Neuron (in vitro differentiated cells): Measurements from ENCODE around the gene FOXP1.

Experiments used
- H2AFZ ChIP-seq: one replicate; pipeline ENCODE4 v1.6.1; 2013; ENCODE audit warnings: low read depth, mild to moderate bottlenecking, inconsistent platforms, low read length, moderate library complexity
- H3K27me3 ChIP-seq: one replicate; pipeline ENCODE4 v1.6.1; 2013; ENCODE audit warnings: low read length; ENCODE audit not compliant: insufficient read depth
- H3K36me3 ChIP-seq: one replicate; pipeline ENCODE4 v1.6.1; 2013; ENCODE audit warnings: low read length; ENCODE audit not compliant: insufficient read depth
- H3K4me1 ChIP-seq: one replicate; pipeline ENCODE4 v1.6.1; 2013; ENCODE audit warnings: low read length; ENCODE audit not compliant: insufficient read depth
- H3K4me3 ChIP-seq: 2 replicates; pipeline ENCODE4 v1.5.1; 2013; ENCODE audit warnings: mild to moderate bottlenecking, low read length, moderate library complexity
- H3K9me3 ChIP-seq: one replicate; pipeline ENCODE4 v1.6.1; 2013; ENCODE audit warnings: low read length

The FOXP1 gene

GRCh38 chr3:71172189-71172588 is 411.3 kb downstream of the FOXP1 start:
- Histone ChIP-seq H3K4me3 (no peak overlapping the region), H3K27me3 (no peaks in the 10 kb centered on the region), H3K36me3 (no peaks in the 10 kb centered on the region), H3K4me1 (peaks cover 25% of the 10 kb centered on the region), H3K9me3 (no peaks in the 10 kb centered on the region), H2AFZ (no peak overlapping the region)

DNA sequence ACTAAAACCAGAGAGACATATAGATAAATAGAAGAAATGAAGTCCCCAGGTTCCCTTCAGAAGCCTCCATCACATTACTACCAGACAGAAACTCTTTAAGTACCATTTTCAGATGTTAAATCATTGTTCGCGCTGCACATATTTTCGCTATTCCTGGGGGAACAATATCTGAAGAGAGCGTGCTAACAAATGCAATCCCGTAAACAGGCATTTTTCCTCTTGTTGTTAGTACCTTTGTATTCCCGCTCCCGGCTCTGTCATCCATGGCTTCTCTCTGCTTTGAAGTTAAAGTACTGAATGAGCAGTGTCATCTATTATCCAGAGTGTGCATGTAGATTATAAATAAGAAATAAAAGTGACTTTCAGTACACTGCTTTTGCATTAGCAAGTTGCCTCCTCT is 412.3 kb downstream of the FOXP1 start:
- no peaks in the 10 kb centered on the region for H3K36me3 ChIP-seq
- peaks cover 25% of the 10 kb centered on the region for H3K4me1 ChIP-seq
- no peaks in the 10 kb centered on the region for H3K9me3 ChIP-seq
- H2AFZ ChIP-seq, result no peak overlapping the region
- no peak overlapping the region for H3K4me3 ChIP-seq
- no peaks in the 10 kb centered on the region for H3K27me3 ChIP-seq

DNA sequence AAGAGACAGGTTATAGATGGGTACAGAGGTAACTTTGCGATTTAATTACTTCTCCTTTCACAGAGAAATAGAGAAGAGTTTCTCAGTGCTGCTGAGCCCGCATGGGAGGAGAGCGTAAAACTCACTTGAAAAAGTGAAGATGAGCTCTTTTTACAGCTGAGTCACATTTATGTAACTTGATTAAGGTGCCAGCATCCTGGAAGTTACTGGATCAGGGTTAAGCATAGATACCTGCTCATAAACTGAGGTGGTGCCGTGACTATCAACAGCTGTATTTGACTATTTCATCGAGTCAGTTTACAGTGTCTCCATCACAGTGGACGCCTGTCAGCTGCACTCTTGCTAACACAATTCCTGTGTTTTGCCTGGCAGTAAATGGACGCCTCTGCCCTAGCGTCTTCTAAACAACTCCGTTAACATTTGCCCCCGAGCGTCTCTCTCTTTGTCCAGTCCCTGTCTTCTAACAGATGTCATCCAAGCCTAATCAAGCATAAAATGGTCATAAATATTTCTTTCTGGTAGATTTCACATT is 414.6 kb downstream of the FOXP1 start:
- H3K4me1 ChIP-seq, result peaks cover 25% of the 10 kb centered on the region

DNA sequence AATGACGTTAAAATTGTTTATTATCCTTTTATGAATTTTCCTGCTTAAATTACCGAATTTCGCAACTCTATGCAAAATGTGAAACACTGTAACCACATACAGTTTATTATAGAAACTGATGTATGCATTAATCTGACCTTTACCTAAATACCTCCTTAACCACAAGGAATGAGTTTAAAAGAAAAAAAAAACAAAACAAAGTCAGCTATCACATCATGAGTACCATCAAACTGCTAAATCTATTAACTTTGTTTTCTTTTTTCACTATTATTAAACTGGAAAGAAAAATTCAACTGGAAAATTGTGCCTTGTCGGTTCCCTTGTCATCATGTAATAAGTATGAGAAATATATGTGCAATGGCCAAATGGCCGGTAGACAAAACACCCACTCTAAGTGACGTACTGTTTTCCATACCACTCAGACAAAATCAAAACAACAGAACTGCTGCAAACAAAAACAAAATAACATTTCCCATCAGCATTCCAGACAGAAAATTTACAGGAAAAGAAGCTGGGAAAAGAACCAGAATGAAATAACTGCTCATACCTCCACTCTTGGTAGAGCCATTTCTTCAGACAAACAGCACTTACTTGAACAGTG is 415.3 kb downstream of the FOXP1 start:
- H3K9me3 ChIP-seq, result no peaks in the 10 kb centered on the region
- H3K4me1 ChIP-seq, result peaks cover 25% of the 10 kb centered on the region
- no peak overlapping the region for H2AFZ ChIP-seq
- H3K27me3 ChIP-seq, result no peaks in the 10 kb centered on the region
- H3K36me3 ChIP-seq, result no peaks in the 10 kb centered on the region
- H3K4me3 ChIP-seq, result no peak overlapping the region

More for the DNA sequence above, 414.6 kb downstream of the FOXP1 start:
- H3K27me3 ChIP-seq, result no peaks in the 10 kb centered on the region
- peak overlapping the region; percentile 55 for H2AFZ ChIP-seq
- H3K9me3 ChIP-seq, result no peaks in the 10 kb centered on the region
- H3K4me3 ChIP-seq, result peak overlapping the region; percentile 8
- no peaks in the 10 kb centered on the region for H3K36me3 ChIP-seq

GRCh38 chr3:71166339-71167240 is 416.9 kb downstream of the FOXP1 start:
- Histone ChIP-seq H3K27me3 (no peaks in the 10 kb centered on the region), H3K4me3 (no peak overlapping the region), H2AFZ (no peak overlapping the region), H3K4me1 (peaks cover 24% of the 10 kb centered on the region), H3K9me3 (no peaks in the 10 kb centered on the region), H3K36me3 (no peaks in the 10 kb centered on the region)

GRCh38 chr3:71164881-71165280 is 418.6 kb downstream of the FOXP1 start:
- H3K4me3 ChIP-seq, result no peak overlapping the region
- peaks cover 17% of the 10 kb centered on the region for H3K4me1 ChIP-seq
- H3K36me3 ChIP-seq, result no peaks in the 10 kb centered on the region
- H3K27me3 ChIP-seq, result no peaks in the 10 kb centered on the region
- H2AFZ ChIP-seq, result no peak overlapping the region
- no peaks in the 10 kb centered on the region for H3K9me3 ChIP-seq

GRCh38 chr3:71163198-71163918 is 420.2 kb downstream of the FOXP1 start:
- Histone ChIP-seq H3K36me3 (no peaks in the 10 kb centered on the region), H2AFZ (no peak overlapping the region), H3K4me1 (peaks cover 4% of the 10 kb centered on the region), H3K9me3 (no peaks in the 10 kb centered on the region), H3K27me3 (no peaks in the 10 kb centered on the region), H3K4me3 (no peak overlapping the region)

GRCh38 chr3:71162221-71162620 is 421.3 kb downstream of the FOXP1 start:
- no peaks in the 10 kb centered on the region for H3K4me1 ChIP-seq
- H3K9me3 ChIP-seq, result no peaks in the 10 kb centered on the region
- H2AFZ ChIP-seq, result no peak overlapping the region
- no peak overlapping the region for H3K4me3 ChIP-seq
- no peaks in the 10 kb centered on the region for H3K36me3 ChIP-seq
- no peaks in the 10 kb centered on the region for H3K27me3 ChIP-seq

GRCh38 chr3:71160785-71161546 is 422.6 kb downstream of the FOXP1 start:
- no peaks in the 10 kb centered on the region for H3K27me3 ChIP-seq
- no peaks in the 10 kb centered on the region for H3K36me3 ChIP-seq
- no peaks in the 10 kb centered on the region for H3K4me1 ChIP-seq
- H3K9me3 ChIP-seq, result no peaks in the 10 kb centered on the region
- H2AFZ ChIP-seq, result no peak overlapping the region
- no peak overlapping the region for H3K4me3 ChIP-seq

- no peak overlapping the region for H2AFZ ChIP-seq
- no peaks in the 10 kb centered on the region for H3K36me3 ChIP-seq
- H3K4me1 ChIP-seq, result no peaks in the 10 kb centered on the region
- H3K27me3 ChIP-seq, result no peaks in the 10 kb centered on the region
- H3K4me3 ChIP-seq, result no peak overlapping the region
- no peaks in the 10 kb centered on the region for H3K9me3 ChIP-seq
Observed at GRCh38 chr3:71156062-71156665, 427.4 kb downstream of the FOXP1 start.

DNA sequence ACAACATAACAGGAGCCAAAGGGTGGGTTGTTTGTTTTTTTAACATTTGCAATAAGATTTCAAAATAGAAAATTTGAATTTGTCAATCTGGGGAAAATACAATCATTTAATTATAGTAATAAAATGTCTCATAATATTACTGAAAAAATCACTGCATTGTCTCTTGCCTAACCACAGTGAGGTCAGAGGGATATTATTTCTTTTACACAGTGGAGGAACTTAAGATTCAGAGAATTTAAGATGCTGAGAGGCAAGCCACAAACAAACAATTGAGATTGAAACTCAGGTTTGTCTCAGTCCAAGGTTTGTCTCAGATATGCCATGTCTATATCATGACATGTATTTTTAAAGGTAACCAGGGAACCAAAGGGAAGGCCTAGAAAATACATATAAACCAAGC is 428.7 kb downstream of the FOXP1 start:
- H2AFZ ChIP-seq, result no peak overlapping the region
- no peak overlapping the region for H3K4me3 ChIP-seq
- H3K36me3 ChIP-seq, result no peaks in the 10 kb centered on the region
- no peaks in the 10 kb centered on the region for H3K27me3 ChIP-seq
- no peaks in the 10 kb centered on the region for H3K4me1 ChIP-seq
- H3K9me3 ChIP-seq, result no peaks in the 10 kb centered on the region

DNA sequence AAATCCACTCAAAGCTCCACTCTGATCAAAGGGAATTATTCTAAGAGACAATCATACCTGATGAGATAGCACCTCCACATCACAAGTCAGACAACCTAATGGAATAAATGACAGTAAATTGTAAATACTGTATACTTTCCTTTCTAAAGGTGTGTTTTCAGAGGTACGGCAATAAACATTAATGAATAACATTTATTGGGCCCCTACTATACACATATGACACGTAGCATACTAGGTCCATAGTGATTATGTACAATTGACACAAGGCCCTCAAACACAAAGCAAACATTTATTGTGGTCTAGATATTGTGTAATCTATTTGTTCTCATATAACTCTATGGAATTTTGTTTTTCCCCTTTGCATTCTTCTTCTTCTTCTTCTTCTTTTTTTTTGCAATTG is 429.8 kb downstream of the FOXP1 start:
- no peaks in the 10 kb centered on the region for H3K27me3 ChIP-seq
- no peak overlapping the region for H2AFZ ChIP-seq
- no peaks in the 10 kb centered on the region for H3K36me3 ChIP-seq
- H3K4me3 ChIP-seq, result no peak overlapping the region
- H3K9me3 ChIP-seq, result no peaks in the 10 kb centered on the region
- no peaks in the 10 kb centered on the region for H3K4me1 ChIP-seq
